Measurements from ENCODE around the gene POLA1.

Gene POLA1

DNA sequence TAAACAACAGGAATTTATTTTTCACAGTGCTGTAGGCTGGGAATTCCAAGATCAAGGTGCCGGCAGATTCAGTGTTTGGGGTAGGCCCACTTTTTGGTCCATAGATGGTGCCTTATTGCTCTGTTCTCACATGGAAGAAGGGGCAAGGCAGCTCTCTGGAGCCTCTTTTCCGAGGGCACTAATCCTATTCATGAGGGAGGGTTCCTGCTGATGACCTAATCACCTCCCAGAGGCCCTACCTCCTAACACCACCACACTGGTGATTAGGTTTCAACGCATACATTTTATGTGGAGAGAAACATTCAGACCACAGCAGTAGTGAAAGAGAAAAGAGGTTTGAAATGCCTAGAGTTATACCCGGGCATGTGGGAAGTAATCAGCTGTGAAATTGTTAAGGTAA is 1.4 kb upstream of the POLA1 start:
- no peak for DNase-seq

DNA sequence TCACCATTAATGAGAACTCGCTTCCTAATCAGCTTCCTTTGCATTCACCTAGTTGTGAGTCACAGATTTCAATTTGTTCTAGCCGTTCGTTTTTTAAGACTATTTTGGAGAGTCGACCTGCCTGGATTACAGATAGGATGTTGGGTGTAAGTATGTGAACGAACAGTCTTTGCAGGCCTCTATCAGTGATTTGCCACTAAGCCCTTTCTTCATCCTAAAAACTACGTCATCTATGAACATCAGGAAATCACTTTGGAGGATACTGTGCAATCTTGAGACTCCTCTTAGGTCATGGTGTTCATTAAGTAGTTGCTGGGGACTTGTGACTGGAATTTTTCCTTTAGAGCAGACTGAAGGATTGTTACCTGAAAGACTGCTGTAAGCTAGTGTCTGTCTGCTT is 1.1 kb downstream of the POLA1 start:
- DNase-seq: no peak

DNA sequence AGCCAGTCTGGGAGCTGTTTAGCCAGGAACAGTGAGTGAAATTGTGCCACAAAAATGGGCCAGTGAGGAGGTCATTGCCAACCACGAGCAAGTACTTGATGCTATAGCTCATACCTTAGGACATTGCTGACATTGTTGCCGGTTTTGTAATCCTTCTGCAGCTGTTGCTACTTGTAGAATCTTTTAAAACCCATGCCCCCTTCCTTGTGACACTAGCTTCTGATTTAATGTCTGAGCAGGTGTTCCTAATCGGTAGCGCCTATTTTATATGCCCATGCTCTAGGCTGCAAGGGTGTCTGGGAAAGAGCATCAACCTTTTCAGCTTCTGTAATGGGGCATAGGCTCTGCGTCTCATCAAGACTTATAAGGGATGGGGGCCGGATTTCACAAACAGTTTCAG is 2.6 kb downstream of the POLA1 start:
- DNase-seq: no peak

- DNase-seq: no peak
Measured at GRCh38 chrX:24702362-24703184, 8.9 kb downstream of the POLA1 start.

- DNase-seq: peak; percentile 27
Measured at GRCh38 chrX:24703185-24703494, 9.4 kb downstream of the POLA1 start.

- no peak for DNase-seq
Measured at GRCh38 chrX:24718771-24719170, 25.1 kb downstream of the POLA1 start.

DNA sequence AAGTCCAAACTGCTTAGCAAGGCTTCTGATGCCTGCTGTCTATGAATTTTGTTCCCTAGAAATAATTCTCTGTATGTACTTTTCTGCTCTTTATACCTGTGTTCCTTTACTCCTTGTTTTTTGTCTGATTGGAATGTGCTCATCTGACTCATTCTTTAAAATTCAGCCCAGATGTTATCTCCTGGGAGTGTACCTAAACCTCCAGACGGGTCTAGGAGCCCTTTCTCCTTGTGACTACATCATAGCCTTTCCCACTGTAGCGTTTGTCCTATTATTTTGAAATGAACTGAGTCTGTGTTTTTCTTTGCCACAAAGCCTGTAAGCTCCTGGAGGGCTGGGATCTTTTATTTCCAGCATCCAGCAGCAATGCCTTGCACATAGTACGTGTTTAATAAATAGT is 26.3 kb downstream of the POLA1 start:
- DNase-seq: no peak

GRCh38 chrX:24728530-24728929 is 34.8 kb downstream of the POLA1 start:
- DNase-seq: no peak

DNA sequence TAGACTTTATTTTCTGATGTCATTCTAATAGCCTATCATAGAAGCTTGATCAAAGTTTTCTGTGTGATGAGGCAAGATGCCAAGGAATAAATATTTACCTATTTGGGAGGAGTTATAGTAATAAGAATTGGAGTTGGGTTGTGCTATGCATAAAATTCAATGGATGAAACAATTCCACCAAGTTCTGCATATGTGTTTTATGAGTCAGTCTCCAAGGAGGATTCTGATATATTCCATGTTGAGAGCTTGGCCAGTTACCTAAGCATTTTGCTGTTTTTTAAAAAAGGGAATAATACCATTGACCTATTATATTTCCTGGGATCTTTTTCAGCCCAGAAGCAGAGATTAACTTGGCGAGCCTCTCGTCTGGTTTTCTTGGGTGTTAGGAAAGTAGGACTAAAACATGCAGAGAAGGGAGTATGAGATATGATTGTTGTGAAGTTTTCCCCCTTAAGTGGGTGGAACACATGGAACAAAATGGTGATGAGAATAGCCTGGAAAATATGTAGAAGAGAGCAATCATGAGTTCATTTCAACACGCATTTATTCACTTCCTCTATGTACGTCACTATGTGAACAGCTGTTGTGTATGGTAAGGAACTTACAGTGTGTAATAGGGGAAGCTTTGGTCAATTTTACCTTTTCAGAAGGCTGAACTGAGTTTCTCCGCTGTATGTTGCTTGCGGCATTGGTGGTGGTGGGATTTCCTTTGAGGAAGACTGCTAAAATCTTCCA is 39.2 kb downstream of the POLA1 start:
- no peak for DNase-seq

DNA sequence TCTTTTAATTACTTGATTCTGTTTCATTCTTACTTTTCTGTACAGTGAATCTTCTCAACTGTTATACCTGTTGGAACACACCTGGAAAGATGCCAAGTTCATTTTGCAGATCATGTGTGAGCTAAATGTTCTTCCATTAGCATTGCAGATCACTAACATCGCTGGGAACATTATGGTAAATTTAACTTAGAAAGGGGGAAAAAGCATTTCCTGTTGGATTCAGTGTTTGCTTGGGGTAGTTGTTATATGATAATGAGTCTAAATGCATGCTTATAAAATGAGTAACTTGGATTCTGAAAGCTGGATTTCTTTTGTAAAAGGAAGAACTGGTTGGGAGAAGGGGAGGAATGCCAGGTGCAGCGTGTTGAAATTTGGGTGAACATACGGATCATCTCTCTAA is 47.6 kb downstream of the POLA1 start:
- DNase-seq: no peak

DNA sequence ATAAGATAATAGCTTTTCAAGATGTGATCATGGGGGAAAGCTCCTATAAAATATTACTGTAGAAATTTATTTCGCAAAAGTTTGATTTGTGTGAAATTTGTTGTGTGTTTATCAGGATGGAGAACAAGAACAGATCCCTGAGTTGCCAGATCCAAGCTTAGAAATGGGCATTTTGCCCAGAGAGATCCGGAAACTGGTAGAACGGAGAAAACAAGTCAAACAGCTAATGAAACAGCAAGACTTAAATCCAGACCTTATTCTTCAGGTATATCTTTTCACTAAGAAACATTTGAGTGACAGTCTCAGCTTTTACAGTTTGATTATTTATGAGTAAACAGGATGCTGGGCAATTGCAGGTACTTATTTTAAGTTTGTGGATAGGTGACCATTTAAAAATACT is 54.5 kb downstream of the POLA1 start:
- DNase-seq: no peak

- DNase-seq: no peak
Measured at GRCh38 chrX:24759786-24760185, 66.1 kb downstream of the POLA1 start.

DNA sequence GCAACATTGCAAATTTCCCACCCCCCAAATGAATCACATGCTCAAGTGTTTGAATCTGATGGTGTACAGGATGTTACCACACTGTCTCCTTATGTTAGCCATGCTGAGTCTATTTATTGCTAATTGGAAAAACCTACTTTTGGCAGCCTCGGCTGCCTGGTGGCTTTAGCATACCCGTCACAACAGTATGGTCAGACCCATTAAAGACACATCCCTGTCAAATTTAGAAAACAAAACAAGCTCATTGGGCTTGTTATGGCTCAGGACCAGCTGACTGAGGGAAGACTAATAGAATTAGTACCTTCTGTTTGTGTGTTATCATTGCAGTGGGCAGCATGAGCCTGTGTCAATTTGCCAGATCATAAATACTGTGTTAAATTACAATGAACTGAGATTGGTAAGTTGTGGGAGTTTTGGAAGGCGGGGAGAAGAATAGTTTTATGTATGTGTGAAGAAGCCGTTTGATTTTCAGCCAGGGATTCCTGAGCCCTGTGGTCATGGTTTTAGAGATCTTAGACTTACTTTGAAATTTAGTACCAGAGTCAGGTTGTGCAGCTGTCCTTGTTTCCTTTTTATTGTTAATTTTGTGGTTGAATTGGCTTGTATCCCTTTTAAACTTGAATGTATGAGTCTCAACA is 66.8 kb downstream of the POLA1 start:
- no peak for DNase-seq

DNA sequence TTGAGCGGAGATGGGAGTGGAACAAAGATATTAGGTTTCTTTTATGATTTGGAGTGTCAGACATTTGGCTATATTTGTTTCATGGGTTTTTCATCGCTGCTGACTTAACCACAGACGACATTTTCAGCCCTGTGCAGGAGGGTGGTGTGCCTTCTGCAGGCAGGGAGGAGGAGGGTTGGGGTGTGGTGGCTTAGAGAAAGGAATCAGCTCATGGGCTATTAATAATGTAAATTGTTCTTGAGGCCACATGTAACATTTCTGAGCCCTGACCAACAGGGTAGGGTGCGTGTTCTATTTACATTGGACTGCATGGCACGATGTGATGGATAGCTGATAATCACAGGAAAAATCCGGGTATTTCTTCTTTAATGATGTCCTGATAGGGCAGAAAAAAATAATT is 67.6 kb downstream of the POLA1 start:
- DNase-seq: no peak

GRCh38 chrX:24763989-24764388 is 70.3 kb downstream of the POLA1 start:
- no peak for DNase-seq

- DNase-seq: no peak
Measured at GRCh38 chrX:24767557-24767956, 73.8 kb downstream of the POLA1 start.

- DNase-seq: no peak
Measured at GRCh38 chrX:24768556-24768955, 74.8 kb downstream of the POLA1 start.

- DNase-seq: no peak
Measured at GRCh38 chrX:24774650-24775049, 80.9 kb downstream of the POLA1 start.

GRCh38 chrX:24775891-24776290 is 82.2 kb downstream of the POLA1 start:
- no peak for DNase-seq

GRCh38 chrX:24777660-24778059 is 83.9 kb downstream of the POLA1 start:
- no peak for DNase-seq

DNA sequence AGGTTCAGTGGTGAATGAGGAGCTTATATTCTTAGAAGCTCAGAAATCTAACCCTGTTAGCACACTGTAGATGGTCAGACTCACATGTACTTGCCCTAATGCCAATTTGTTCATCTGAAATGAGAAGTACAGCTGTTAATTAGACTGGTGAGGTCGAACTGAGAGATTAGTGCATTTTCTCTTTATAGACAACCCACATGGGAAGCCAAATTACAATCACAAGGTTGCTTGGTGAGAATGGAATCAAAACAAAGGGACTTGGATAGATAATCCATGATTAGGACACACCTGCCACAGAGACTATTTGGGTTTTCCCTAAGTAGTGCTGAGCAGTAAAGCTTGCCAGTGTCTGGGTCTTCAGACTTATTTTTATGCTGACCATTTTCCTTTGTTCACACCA is 88.3 kb downstream of the POLA1 start:
- no peak for DNase-seq

GRCh38 chrX:24789047-24789446 is 95.3 kb downstream of the POLA1 start:
- DNase-seq: no peak

GRCh38 chrX:24790166-24790565 is 96.4 kb downstream of the POLA1 start:
- DNase-seq: no peak

- no peak for DNase-seq
Measured at GRCh38 chrX:24796204-24796603, 102.5 kb downstream of the POLA1 start.

Measured in stimulated activated CD4-positive, alpha-beta T cell treated with anti-CD3 and anti-CD28 coated beads, Interleukin-15, amount 100 ng/mL, for 24 hours (primary cell).